ENCODE measurements around the gene DNM3.

The DNM3 gene

DNA sequence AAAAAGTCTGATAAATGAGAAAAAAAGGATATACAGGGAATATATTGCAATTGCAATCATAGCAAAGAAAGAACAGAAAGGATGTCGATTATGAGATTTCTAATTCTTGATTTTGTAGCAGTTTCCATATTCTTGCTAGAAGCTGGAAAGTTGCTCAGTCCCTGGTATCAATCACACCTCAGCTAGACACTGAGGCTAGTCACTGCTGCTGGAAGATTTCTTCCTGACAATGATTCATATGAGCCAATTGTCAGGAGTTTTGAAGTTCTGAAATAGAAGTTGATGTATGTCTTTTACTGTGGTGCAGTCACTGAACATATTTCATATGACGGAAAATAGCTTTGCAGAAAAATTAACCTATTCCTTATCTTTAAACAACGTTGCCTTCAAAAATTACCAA is 370.8 kb downstream of the DNM3 start:
- TF ChIP-seq, protein P1, sequence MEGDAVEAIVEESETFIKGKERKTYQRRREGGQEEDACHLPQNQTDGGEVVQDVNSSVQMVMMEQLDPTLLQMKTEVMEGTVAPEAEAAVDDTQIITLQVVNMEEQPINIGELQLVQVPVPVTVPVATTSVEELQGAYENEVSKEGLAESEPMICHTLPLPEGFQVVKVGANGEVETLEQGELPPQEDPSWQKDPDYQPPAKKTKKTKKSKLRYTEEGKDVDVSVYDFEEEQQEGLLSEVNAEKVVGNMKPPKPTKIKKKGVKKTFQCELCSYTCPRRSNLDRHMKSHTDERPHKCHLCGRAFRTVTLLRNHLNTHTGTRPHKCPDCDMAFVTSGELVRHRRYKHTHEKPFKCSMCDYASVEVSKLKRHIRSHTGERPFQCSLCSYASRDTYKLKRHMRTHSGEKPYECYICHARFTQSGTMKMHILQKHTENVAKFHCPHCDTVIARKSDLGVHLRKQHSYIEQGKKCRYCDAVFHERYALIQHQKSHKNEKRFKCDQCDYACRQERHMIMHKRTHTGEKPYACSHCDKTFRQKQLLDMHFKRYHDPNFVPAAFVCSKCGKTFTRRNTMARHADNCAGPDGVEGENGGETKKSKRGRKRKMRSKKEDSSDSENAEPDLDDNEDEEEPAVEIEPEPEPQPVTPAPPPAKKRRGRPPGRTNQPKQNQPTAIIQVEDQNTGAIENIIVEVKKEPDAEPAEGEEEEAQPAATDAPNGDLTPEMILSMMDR (IDR thresholded peaks at IDR 0.05), result no peak

DNA sequence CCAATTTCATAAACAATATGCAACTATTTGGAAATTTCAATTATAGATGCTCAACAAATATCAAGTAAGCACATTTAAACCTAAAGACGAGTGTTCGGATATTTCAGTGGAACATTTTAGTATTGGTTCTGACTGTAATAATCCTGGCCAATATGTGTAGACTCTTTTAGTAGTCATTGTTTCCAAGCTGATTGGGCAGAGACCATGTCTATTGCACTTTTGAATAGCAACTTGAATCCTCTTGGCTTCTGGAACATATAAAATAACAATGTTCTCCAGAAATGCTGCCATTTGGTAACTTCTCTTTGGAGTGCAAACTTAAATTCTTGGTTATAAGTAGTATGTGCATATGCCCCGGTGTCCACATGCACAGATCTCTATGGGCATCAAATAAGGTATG is 373.7 kb downstream of the DNM3 start:
- TF ChIP-seq, protein P1 (IDR thresholded peaks at IDR 0.05), result no peak

DNA sequence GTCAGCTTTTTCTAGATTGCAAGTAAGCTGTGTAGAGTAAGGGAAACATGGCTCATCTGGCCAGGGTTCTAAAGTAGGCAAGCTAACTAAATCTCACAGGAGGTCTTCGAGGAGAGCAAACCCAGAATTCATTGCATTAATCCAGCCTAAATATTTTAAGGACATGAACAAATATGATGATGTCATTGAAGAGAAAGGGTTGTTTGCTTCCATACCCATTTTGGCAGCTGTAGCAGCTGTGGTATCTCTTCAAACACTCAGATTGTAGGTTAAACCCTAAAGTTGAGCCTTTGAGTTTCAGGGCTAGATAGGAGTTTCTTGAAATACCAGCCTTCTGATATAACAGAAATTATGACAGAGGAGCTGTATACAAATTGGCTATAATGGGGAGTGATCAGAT is 378.7 kb downstream of the DNM3 start:
- TF ChIP-seq, protein P1 (IDR thresholded peaks at IDR 0.05), result no peak

DNA sequence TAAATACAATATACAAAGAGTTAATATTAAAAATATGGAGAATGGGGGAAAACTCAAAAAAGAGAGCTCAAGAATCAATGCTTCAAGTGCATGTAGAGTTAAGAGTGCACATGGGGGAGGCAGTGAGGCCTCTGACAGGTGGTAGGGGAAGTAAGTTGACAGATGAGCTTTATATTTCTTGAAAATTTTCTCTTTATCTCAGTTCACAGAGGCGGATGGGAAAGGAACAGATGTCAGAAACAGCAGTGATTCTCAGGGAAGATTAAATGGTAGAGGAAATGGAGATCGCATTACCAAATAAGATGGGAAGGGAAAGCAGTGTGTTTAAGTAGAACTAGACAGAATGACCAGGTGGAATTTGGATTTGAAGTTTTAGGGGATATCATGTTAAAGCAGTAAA is 379.1 kb downstream of the DNM3 start:
- TF ChIP-seq, protein P1 (IDR thresholded peaks at IDR 0.05), result no peak

DNA sequence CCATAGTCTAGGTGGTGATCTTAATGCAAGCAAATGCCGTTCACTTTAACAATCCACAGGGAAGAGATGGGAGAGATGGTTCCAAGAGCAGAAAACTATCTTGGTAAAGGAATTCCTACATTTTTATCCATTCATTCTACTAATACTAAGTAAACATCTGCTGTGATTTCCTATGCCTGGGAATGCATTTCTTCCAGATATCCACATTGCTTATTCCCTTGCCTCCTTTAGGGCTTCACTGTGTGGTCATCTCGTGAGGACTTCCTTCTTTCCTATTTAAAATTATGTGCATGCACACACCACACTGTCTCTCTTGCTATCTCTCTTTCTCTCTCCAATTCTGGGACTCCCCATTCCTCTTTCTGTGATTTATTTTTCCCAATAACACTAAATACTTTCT is 380.1 kb downstream of the DNM3 start:
- TF ChIP-seq, protein P1 (IDR thresholded peaks at IDR 0.05), result no peak

DNA sequence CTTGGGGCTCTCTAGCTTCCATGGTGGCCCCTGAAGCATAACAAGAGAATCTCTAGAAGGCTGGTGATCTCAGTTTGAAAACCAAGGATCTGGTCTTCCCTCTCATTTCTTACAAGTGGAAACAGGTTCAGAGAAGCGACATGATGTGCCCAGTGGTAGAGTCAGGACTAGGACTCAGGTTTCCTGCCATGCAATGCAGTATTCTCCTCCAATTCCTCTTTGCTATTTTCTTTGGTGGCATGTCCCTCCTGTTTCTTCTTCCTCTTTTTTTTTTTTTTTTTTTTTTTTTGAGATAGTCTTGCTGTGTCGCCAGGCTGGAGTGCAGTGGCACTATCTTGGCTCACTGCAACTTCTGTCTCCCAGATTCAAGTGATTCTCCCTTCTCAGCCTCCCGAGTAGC is 383.6 kb downstream of the DNM3 start:
- TF ChIP-seq, protein P1 (IDR thresholded peaks at IDR 0.05), result no peak

DNA sequence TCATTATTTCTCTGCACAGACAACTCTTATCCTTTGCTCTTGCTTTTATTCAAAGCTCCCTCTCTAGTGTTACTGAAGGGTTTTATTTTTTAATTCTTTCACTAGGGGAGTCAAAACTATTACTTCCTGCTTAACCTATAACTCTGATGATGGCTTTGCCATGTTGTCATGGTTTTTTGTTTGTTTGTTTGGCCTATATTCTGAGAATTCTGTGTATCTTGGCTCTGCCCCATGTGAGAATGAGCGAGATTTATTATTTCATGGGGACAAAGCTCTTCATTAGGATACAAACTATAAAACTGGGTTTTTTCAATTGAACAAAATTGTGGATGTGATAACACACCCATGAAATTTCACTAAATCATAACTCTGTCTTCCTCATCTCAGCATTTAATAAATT is 388.6 kb downstream of the DNM3 start:
- TF ChIP-seq, protein P1 (IDR thresholded peaks at IDR 0.05), result no peak

DNA sequence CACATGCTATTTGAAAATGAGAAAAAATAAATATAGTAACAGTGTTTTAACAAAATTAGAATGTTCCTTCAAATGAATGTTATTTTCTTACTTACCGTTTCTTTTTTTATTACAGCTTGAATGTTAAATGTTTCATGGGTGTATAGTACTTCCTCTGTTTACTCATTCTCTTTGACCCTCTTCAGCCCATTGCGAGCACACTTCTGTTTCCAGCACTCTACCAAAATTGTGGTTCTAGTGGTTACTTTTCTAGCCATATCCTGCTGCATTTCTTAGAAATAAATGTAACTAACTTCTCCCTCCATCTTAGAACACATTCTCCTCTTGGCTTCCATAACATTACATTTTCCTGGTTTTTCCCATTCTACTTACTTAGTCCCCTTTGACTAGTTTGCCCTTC is 389.2 kb downstream of the DNM3 start:
- TF ChIP-seq, protein P1 (IDR thresholded peaks at IDR 0.05), result no peak

Measured in LNCAP (cell line).